A549 (cell line): ENCODE results near the gene ARHGAP10. TPM values are rescaled to one million over a fixed set of nuclear protein-coding genes. Genes with fewer than 3 reads are reported as not detected.

Experiments used
- ATAC-seq, 2 experiments: fragments of 200-7000 bp in 1 of 2; fragments of >200 bp in 1 of 2; cut with Nextera tagmentation in 1 of 2; cut with Tn5 transposase in 1 of 2; 3 replicates each; pipeline versions ENCODE4 v1.8.0 to v1.9.1; 2018 to 2020; ENCODE audit warnings: mild to moderate bottlenecking in 1 of 2, moderate library complexity in 1 of 2
- CTCF ChIA-PET: fragments of 300-600 bp; sonication (Branson Sonifier 250); formaldehyde crosslinking; extraction: SDS; loops from one replicate; lab custom pipeline; 2021; ENCODE audit warnings: antibody characterized with exemption, inconsistent platforms; lab: Yijun Ruan, JAX
- POLR2A ChIA-PET: fragments of 350-600 bp; formaldehyde crosslinking; extraction: SDS; loops from one replicate; lab custom pipeline; 2021; ENCODE audit warnings: antibody characterized with exemption, inconsistent platforms; lab: Yijun Ruan, JAX
- DNase-seq, 2 experiments: peaks; one replicate each; pipeline versions ENCODE4 v3.0.0 to v3.0.0-alpha.2; 2011 to 2016; ENCODE audit warnings: low read depth in 1 of 2, low spot score in 1 of 2
- FAIRE-seq: peaks from 2 replicates; lab custom pipeline; 2011; peaks lifted over from hg19 to GRCh38; lab: Jason Lieb, UNC
- H3K27ac ChIP-seq, 2 experiments: fragments of >200 bp; sonication (Bioruptor Twin); formaldehyde crosslinking; 3 replicates each; pipeline ENCODE4 v1.5.1; 2016 to 2017
- H3K4me1 ChIP-seq: fragments of >200 bp; sonication (Bioruptor Twin); formaldehyde crosslinking; 3 replicates; pipeline ENCODE4 v1.6.1; 2016
- H3K4me2 ChIP-seq: fragments of >200 bp; sonication (Bioruptor Twin); formaldehyde crosslinking; 3 replicates; pipeline ENCODE4 v1.6.1; 2016
- H3K4me3 ChIP-seq: fragments of >200 bp; sonication (Bioruptor Twin); formaldehyde crosslinking; 3 replicates; pipeline ENCODE4 v1.5.1; 2016
- H3K9me3 ChIP-seq: fragments of >200 bp; sonication (Bioruptor Twin); formaldehyde crosslinking; 3 replicates; pipeline ENCODE4 v1.6.1; 2016
- BHLHE40 ChIP-seq: IDR thresholded peaks from 2 replicates; pipeline ENCODE4 v1.6.1; 2012; ENCODE audit warnings: low read depth, low read length, inconsistent platforms
- CBX2 ChIP-seq: fragments of 200-600 bp; sonication (generic); IDR thresholded peaks from 2 replicates; pipeline ENCODE4 v1.6.1; 2016; ENCODE audit warnings: low read depth, mild to moderate bottlenecking, borderline replicate concordance
- EHF ChIP-seq: fragments of 250-450 bp; sonication (Bioruptor Pico); IDR thresholded peaks from 2 replicates; pipeline ENCODE4 v1.5.0; 2020; ENCODE audit warnings: mild to moderate bottlenecking
- EP300 ChIP-seq, 2 experiments: fragments of >200 bp; sonication (Bioruptor Twin); formaldehyde crosslinking; IDR thresholded peaks; 2 replicates in 1 of 2; 3 replicates in 1 of 2; pipeline ENCODE4 v1.6.1; 2016 to 2017
- FOSB ChIP-seq: fragments of 250-450 bp; sonication (Bioruptor Pico); IDR thresholded peaks from 2 replicates; pipeline ENCODE4 v1.5.0; 2020; ENCODE audit warnings: mild to moderate bottlenecking, moderate library complexity
- GATA3 ChIP-seq: IDR thresholded peaks from 2 replicates; pipeline ENCODE4 v1.6.1; 2012; ENCODE audit warnings: borderline replicate concordance
- HOXA7 ChIP-seq: fragments of 250-450 bp; sonication (Bioruptor Pico); IDR thresholded peaks from 2 replicates; pipeline ENCODE4 v1.5.0; 2020; ENCODE audit warnings: mild to moderate bottlenecking, moderate library complexity
- HOXB13 ChIP-seq: fragments of 250-450 bp; sonication (Bioruptor Pico); IDR thresholded peaks from 2 replicates; pipeline ENCODE4 v1.5.0; 2020; ENCODE audit warnings: low read depth, mild to moderate bottlenecking, moderate library complexity
- HOXB5 ChIP-seq: fragments of 250-450 bp; sonication (Bioruptor Pico); IDR thresholded peaks from 2 replicates; pipeline ENCODE4 v1.5.0; 2020; ENCODE audit warnings: mild to moderate bottlenecking, moderate library complexity
- KDM5A ChIP-seq: fragments of 200-600 bp; sonication (generic); IDR thresholded peaks from 2 replicates; pipeline ENCODE4 v1.6.1; 2016; ENCODE audit warnings: antibody characterized with exemption, mild to moderate bottlenecking
- NR3C1 ChIP-seq: fragments of >200 bp; sonication (Bioruptor Twin); formaldehyde crosslinking; IDR thresholded peaks from 3 replicates; pipeline ENCODE4 v1.6.1; 2017
- PHF8 ChIP-seq: fragments of 200-600 bp; sonication (generic); IDR thresholded peaks from 2 replicates; pipeline ENCODE4 v1.6.1; 2016; ENCODE audit warnings: low read depth, mild to moderate bottlenecking, antibody characterized with exemption, moderate library complexity, borderline replicate concordance
- RAD21 ChIP-seq, 2 experiments: fragments of >200 bp in 1 of 2; sonication (Bioruptor Twin) in 1 of 2; formaldehyde crosslinking in 1 of 2; IDR thresholded peaks in 1 of 2; conservative IDR thresholded peaks in 1 of 2; 2 replicates in 1 of 2; 3 replicates in 1 of 2; pipeline ENCODE4 v1.6.1; 2012 to 2018; ENCODE audit warnings: inconsistent platforms in 1 of 2
- REST ChIP-seq: fragments of 200-600 bp; sonication (generic); IDR thresholded peaks from 2 replicates; pipeline ENCODE4 v1.6.1; 2016; ENCODE audit warnings: antibody characterized with exemption, mild to moderate bottlenecking, moderate library complexity
- USF2 ChIP-seq: fragments of 450-650 bp; IDR thresholded peaks from 2 replicates; pipeline ENCODE4 v1.6.1; 2014; ENCODE audit warnings: antibody characterized with exemption
- ZC3H11A ChIP-seq: fragments of 450-650 bp; IDR thresholded peaks from 2 replicates; pipeline ENCODE4 v1.6.1; 2014; ENCODE audit warnings: antibody characterized with exemption, mild to moderate bottlenecking
- ZNF302 ChIP-seq: fragments of 250-450 bp; sonication (Bioruptor Pico); IDR thresholded peaks from 2 replicates; pipeline ENCODE4 v1.9.0; 2021; ENCODE audit warnings: inconsistent platforms, mild to moderate bottlenecking, moderate library complexity
- WGBS: methylation state at CpG from one replicate; pipeline ENCODE4 v1.1.6; 2017; ENCODE audit errors: missing lambda C conversion rate; 5-methylcytosine and 5-hydroxymethylcytosine counted together
- polyA plus RNA-seq, 4 experiments: library from polyadenylated mRNA; depleted of rRNA in 3 of 4; stranded (reverse); fragments of >200 nt; fragmentation: RNase III in 1 of 4; extraction: RNeasy Plus Mini Kit Qiagen cat#74134 plus additional on column Dnase treatment in 1 of 4; gene quantifications; 2 replicates in 3 of 4; 3 replicates in 1 of 4; pipeline ENCODE4 v1.2.3, GENCODE V29; 2011 to 2017
- TF ChIP-seq, protein P1 (sequence below): fragments of >200 bp; sonication (Bioruptor Twin); formaldehyde crosslinking; IDR thresholded peaks from 2 replicates; pipeline ENCODE4 v1.6.1; 2016

Gene ARHGAP10
- polyA plus RNA-seq, 2 of the 4 experiments (the other 2 are of a cell fraction), result 7.0 to 7.2 TPM

DNA sequence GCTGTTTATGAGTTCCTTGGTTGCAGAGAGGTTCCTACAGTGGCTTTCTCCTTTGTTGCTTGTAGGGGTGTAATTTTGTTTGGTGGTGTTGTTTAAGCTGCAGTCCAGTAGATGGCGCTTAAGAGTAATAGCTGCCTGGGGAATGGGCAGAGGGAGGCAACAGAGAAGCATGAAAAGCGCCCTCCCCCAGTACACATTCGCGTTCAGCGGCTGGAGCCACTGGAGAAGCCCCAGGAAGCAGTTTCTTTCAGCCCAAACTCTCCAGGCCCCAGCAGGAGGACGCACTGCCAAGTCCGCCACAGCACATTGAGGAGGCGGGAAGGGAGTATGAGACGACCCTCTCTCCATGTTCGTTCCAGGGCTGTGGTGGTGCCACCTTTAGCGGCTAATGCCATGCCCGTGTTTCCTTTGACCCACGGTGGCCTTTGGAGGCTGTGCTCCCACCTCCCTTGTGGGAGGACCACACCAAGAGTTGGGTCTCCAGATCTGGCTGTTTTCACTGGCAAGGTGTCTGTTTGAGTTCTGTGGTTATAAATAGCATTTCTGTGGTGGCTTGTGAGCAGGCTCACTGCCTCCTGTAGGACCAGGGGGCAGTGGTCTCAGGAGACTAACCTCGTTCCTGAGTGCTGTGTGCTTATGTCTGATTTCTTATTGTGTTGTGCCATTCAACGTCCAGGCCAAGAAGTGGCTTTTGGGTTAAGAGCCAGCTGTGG is 252.3 kb downstream of the ARHGAP10 start (continued):
- TF ChIP-seq USF2, result no peak
- TF ChIP-seq, all 56 proteins: peak for 3

- H3K9me3 ChIP-seq, result no peaks in the 10 kb centered on the region
- no peaks in the 10 kb centered on the region for H3K4me1 ChIP-seq
- ATAC-seq (no peak), DNase-seq (no peak), FAIRE-seq (no peak)
- CTCF ChIA-PET, result interaction anchor here (1.5 kb wide), 1 partner anchor 9 kb away, joined by 3 read pairs; no protein-coding TSS in a partner anchor
- no CpG with 5 or more reads among the region's 2 CpGs for WGBS
- TF ChIP-seq HOXB5 (CRISPR knock-in tag), result no peak
- TF ChIP-seq CBX2, result no peak
- TF ChIP-seq HOXA7 (CRISPR knock-in tag), result no peak
- no peak for TF ChIP-seq EHF (CRISPR knock-in tag)
- TF ChIP-seq REST, result no peak
- TF ChIP-seq BHLHE40, result no peak
- TF ChIP-seq, protein P1, sequence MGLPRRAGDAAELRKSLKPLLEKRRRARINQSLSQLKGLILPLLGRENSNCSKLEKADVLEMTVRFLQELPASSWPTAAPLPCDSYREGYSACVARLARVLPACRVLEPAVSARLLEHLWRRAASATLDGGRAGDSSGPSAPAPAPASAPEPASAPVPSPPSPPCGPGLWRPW, result no peak
- no peak for TF ChIP-seq KDM5A
- TF ChIP-seq GATA3, result no peak
- no peak for TF ChIP-seq ZNF302 (CRISPR knock-in tag)
- no peak for TF ChIP-seq RAD21 (conservative IDR thresholded peaks at IDR 0.05 in 1 of 2, IDR thresholded peaks at IDR 0.05 in 1 of 2)
- POLR2A ChIA-PET, result no interaction called here
- H3K4me2 ChIP-seq, result no peak overlapping the region
- H3K27ac ChIP-seq, result no peak overlapping the region
- H3K4me3 ChIP-seq, result no peak overlapping the region
Measured at GRCh38 chr4:147984778-147985138, 252.9 kb downstream of the ARHGAP10 start.

DNA sequence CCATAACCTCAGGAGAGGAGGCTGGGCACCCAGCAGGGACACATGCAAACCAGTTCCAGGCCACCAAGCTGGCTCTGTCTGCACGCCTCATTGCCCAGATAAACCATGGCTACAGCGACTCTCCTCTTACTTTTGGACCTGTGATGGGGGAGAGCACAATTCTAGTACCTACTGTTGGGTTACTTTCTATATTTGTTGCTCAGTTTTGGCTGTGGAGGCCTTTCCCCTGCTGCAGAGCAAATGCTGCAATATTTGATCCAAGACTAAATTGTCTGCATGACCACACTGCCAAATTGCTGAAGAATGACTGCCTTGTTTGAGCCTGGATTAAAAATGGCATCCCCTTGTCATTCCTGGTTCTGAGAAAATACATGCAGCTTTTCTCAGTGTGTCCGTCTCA is 253.5 kb downstream of the ARHGAP10 start:
- POLR2A ChIA-PET, result no interaction called here
- H3K9me3 ChIP-seq, result no peaks in the 10 kb centered on the region
- DNase-seq, result no peak
- no peak overlapping the region for H3K4me3 ChIP-seq
- no peak for ATAC-seq
- H3K4me2 ChIP-seq, result no peak overlapping the region
- CTCF ChIA-PET, result interaction anchor here (0.8 to 1.5 kb wide), 2 partner anchors 10 to 119 kb away, joined by 3 read pairs; no protein-coding TSS in a partner anchor
- H3K4me1 ChIP-seq, result no peaks in the 10 kb centered on the region
- no peak overlapping the region for H3K27ac ChIP-seq
- WGBS, result 87% methylated on average over 3 of the region's 3 CpGs
- TF ChIP-seq PHF8, result no peak
- no peak for TF ChIP-seq ZC3H11A
- TF ChIP-seq HOXB13, result no peak
- no peak for TF ChIP-seq EP300 (IDR thresholded peaks at IDR 0.05)
- TF ChIP-seq NR3C1, result no peak
- TF ChIP-seq GATA3, result no peak
- TF ChIP-seq FOSB (CRISPR knock-in tag), result no peak
- TF ChIP-seq, all 56 proteins: peak for 0
- no peak for FAIRE-seq
